22Rv1 (cell line): ENCODE data around the gene CCDC80.

ENCODE experiments used
- H3K27ac ChIP-seq: fragments of 450-650 bp; 2 replicates; pipeline ENCODE4 v1.5.1; 2017
- ZFX ChIP-seq: fragments of 450-650 bp; IDR thresholded peaks from 2 replicates; pipeline ENCODE4 v1.6.1; 2017; ENCODE audit warnings: antibody characterized with exemption, borderline replicate concordance
- TF ChIP-seq, protein P1 (sequence below): fragments of 450-650 bp; IDR thresholded peaks from 2 replicates; pipeline ENCODE4 v1.5.1; 2017; ENCODE audit warnings: mild to moderate bottlenecking

Gene CCDC80

DNA sequence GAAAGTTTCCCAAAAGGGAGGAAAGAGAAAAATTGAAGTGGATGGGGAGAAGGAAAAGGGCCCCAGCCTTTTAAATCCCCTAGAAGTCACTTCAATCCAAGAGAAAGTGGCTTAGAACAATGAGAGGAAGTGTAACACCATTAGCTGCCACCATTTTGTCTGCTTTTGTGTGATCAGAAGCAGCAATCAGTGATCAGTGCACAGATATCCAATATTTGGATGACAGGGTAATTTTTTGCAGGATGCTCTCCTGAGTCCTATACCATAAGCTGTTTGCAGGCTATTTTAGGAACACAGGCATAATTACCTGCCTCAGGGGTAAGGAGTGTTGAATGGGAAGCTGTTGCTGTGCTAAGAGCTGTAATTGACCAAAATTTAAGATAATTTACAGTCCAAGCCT lies 47.7 kb downstream of the CCDC80 start:
- H3K27ac ChIP-seq = no peak overlapping the region
- TF ChIP-seq, protein P1, sequence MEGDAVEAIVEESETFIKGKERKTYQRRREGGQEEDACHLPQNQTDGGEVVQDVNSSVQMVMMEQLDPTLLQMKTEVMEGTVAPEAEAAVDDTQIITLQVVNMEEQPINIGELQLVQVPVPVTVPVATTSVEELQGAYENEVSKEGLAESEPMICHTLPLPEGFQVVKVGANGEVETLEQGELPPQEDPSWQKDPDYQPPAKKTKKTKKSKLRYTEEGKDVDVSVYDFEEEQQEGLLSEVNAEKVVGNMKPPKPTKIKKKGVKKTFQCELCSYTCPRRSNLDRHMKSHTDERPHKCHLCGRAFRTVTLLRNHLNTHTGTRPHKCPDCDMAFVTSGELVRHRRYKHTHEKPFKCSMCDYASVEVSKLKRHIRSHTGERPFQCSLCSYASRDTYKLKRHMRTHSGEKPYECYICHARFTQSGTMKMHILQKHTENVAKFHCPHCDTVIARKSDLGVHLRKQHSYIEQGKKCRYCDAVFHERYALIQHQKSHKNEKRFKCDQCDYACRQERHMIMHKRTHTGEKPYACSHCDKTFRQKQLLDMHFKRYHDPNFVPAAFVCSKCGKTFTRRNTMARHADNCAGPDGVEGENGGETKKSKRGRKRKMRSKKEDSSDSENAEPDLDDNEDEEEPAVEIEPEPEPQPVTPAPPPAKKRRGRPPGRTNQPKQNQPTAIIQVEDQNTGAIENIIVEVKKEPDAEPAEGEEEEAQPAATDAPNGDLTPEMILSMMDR = no peak
- no peak for TF ChIP-seq ZFX

DNA sequence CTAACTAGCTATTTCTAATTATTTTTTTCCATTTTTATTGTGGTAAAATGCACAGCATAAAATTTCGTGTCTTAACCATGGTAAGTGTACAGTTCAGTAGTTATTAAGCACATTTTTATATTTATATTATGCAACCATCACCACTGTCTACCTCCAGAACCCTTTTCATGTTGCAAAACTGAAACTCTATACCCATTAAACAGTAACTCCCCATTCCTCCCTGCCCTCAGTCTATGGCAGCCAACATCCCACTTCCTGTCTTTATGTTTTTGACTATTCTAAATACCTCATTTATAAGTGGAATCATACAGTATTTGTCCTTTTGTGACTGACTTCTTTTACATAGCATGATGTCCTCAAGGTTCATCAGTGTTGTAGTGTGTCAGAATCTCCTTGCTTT lies 53.6 kb downstream of the CCDC80 start:
- H3K27ac ChIP-seq = no peak overlapping the region
- TF ChIP-seq, protein P1 = no peak
- no peak for TF ChIP-seq ZFX

DNA sequence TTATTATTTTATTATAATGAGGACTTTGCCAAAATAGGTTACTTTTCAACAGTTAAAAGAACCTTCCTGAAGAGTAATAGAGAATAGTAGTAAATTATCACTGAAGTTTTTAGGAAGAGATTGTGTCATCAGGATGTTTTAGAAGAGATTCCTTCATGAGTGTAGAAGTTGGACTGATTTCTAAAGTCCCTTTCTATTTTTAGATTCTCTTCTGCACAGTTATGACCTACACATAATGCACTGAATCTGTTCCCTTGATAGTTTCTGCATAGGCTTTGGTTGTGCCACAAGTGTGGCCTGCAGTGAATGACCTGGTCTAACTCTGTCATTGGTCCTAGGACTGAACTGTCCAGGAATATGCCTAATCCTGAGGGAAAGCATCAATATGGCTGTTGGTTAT lies 55.2 kb downstream of the CCDC80 start:
- H3K27ac ChIP-seq = no peak overlapping the region
- TF ChIP-seq, protein P1 = no peak
- no peak for TF ChIP-seq ZFX

DNA sequence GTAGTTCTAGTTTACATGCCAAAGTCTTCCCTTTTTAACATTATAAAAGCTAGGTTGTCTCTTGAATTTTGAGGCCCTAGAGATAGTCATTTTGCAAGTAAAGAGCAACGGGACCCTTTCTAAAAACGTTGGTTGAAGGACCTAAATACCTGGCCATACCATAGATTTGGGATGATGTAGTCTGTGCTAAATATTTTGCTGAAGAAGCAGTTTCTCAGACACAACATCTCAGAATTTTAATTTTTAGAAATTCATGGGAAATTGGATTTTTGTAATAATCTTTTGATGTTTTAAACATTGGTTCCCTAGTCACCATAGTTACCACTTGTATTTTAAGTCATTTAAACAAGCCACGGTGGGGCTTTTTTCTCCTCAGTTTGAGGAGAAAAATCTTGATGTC lies 57.8 kb downstream of the CCDC80 start:
- TF ChIP-seq ZFX = no peak
- TF ChIP-seq, protein P1 = no peak
- no peak overlapping the region for H3K27ac ChIP-seq

DNA sequence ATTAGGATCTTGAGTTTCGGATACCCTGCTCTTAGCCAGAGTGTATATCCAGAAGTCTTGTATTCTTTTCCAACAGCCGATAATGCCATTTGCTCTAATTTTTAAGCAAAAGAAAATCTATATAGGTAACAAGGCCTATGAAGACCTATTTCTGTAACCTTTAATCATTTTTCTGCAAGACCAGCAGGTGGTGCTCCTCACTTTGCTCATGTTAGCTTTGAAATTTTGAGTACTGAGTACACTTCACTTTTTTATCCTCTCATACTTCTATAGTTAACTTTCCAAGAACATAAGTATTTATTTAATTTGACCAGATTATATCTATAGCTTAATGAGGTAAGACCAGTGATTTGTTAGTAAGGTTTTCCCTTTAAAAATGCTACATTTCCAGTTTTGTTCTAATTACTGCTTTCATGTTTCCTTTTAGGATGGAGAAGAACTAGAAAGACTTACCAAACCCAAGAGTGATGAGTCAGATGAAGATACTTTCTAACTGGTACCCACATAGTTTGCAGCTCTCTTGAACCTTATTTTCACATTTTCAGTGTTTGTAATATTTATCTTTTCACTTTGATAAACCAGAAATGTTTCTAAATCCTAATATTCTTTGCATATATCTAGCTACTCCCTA lies 58.6 kb downstream of the CCDC80 start:
- no peak overlapping the region for H3K27ac ChIP-seq
- TF ChIP-seq, protein P1 = peak; percentile 82
- no peak for TF ChIP-seq ZFX

DNA sequence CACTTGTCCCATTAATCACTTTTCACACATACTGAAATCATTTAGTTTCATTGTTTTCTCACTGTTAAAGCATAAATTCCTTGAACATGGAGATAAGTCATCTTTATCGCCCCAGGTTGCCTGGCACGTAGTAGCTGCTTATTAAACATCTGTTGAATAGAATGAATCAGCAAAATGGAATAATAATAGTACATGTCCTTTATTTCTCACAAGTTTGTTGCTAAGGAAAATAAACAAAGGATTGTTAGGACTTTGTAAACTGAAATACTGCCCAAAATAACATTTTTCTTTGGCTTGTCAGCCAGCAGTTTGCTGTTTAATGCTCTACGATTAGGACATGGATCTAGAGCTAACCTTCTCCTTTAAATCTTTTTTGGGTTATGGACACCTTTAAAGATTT lies 61.2 kb downstream of the CCDC80 start:
- no peak overlapping the region for H3K27ac ChIP-seq
- TF ChIP-seq, protein P1 = no peak
- TF ChIP-seq ZFX = no peak

DNA sequence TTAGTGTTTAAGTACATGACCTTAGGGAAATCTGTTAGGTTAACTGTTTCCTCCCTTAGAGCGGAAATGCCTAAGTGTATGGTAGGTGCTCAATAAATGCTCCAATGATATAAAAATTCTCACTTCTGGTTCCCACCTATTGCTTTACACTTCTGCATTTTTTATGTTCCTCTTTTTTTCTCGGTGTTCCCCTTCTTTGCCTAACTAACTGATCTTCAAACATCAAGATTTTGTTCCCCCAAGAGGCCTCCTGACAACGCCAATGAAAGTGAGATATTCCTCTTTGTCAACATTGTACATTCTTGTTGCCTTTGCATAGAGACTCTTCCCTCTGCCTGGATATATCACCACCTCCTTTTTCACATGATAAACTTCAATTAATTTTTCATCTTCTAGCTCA lies 61.7 kb downstream of the CCDC80 start:
- no peak for TF ChIP-seq ZFX
- TF ChIP-seq, protein P1 = no peak

More for the DNA sequence above, 61.7 kb downstream of the CCDC80 start:
- H3K27ac ChIP-seq = no peak overlapping the region
